ENCODE results near the gene KLHL29.
"Not testable (repeated sequence)": the region's sequence is repeated elsewhere in the genome, so short reads cannot be mapped to it uniquely, and the experiment has no call there.

KLHL29 gene

DNA sequence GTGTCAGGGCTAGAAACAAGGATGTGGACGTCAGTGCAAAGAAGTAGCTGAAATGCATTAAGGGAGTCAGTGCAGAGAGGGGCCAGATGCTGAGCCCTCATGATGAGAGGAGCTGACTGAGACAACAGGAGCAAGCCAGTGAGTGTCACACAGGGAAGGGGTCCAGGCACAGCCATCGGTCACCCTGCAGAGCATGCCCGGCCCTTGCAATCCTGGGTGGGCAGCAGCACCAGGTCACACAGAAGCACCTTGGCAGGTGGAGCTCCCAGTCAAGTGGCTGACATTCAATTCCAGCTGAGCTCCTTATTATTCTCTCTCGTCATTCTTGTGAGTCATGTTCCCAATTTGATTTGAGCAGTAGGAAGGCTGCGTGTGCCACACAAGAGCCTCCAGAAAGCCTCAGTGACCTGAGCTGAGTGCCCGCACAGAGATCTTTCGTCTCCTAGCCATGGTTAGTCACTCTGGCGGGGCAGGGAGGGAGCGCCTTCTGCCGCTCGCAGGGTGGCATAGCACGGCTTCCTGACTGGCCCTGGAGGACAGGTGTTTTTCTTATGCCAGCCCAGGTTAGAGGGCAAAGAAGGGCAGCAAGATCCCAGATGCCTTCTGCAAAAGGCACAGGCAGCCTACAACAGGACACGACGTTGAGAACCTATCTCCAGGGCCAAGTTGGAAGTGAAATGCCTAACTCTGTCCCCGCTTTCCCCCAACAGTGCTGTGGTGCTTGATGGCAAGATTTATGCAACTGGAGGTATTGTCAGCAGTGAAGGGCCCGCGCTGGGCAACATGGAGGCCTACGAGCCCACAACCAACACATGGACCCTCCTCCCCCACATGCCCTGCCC, 321.0 kb downstream of the KLHL29 start:
- no peak for DNase-seq

DNA sequence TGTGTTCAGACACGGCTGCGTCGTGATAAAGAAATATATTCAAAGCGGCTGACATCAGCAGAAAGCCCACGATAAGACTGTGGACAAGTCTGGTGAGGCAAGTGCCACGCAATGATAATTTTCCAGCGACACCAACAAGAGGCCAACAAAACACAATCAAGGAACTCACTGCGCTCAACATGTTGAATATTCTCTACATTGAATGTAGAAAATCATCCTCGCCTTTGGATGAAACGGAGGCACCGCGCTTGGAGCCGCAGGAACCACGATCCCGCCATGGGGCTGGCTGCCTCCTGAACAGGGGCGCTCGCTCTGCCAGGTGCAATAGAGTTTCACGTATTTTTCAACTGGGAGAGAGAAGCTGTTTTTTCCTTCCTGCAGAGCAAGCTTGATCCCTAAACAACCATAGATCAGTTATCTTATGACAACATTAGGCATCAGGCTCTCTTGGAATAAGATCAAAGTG, 321.7 kb downstream of the KLHL29 start:
- no peak for DNase-seq

DNA sequence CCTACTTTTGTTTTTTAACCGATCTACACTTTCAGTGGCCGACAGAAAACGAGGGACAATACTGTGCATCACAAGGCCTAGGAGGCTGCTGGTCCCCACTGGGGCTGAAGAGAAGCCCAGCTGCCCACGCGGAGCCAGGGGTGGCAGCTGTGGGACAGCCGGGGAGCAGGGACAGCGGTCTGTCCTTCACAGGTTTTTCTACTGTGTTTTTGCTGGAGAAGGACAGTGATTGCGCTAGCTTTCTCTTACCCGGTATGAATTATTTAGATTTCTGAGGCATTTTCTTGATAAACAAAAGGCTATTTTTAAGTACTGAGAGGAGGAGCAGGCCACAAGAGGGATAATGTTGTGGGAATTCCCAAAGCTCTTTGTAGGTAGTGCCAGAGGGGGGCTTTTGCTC, 322.1 kb downstream of the KLHL29 start:
- no peak for DNase-seq

DNA sequence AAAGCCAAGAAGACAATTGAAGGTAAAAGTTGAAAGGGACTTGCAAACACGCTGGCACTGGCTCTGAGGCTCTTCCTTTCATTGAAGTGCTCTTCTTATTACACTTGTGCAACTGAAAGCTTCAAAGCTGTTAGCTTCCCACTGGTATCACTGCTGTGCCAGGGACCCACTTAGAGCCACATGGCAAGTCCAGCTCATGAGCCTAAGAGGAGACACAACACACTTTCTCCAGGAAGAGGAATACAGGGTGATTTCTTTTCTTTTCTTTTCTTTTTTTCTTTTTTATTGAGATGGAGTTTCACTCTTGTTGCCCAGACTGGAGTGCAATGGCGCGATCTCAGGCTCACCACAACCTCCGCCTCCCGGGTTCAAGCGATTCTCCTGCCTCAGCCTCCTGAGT, 323.8 kb downstream of the KLHL29 start:
- DNase-seq, result no peak

DNA sequence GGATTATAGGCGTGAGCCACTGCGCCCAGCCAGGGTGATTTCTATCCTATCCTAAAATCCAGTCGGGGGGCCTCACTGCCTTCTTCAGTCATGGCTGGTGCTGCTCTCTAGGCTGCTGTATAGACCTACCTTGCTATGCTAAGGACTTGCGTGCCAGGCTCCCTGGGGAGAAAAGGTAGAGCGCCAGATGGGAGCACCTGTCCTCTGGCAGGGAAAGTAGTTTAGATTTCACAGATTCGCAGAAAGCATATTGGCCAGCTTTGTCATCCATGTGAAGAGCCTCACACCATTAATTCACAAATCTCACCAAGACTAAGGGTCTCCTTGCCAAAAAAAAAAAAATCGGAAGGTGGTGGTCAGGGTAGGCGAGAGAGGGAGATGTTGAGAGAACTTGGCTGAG, 324.3 kb downstream of the KLHL29 start:
- no peak for DNase-seq

DNA sequence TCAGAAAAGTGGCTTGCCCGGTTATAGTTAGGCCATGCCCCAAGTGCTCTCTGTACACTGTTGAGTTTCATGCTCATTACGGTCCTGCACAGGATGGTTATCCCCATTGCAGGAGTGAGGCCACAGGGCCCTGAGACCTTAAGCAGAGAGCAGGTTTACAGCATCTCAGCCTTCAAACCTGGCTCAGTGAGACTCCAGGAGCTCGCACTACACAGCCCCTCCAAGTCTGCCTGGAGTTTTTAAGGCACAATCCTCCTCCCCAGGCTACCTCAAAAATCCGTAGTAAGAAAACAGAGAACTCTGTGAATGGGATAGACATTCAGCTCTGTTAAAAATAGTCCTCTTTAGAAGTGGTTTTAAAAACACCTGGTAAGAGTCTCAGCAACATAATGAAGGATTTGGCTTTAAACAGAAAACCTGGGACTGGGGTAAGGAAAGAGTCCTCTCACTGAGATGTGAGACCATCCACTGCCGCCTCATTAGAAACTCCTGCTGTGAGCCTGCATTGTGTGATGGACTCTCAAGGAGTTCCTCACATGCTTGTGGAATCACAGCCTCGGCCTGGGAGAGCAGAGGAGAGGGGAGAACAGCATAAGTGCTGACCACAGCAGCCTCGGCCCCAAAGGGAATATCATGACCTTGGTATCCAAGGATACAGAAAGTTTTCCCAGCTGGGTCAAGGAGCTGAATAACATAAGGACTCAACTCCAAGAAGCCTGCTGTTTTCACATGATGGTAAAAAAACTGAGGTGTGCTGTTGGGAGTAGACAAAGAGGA, 327.2 kb downstream of the KLHL29 start:
- DNase-seq, result no peak

DNA sequence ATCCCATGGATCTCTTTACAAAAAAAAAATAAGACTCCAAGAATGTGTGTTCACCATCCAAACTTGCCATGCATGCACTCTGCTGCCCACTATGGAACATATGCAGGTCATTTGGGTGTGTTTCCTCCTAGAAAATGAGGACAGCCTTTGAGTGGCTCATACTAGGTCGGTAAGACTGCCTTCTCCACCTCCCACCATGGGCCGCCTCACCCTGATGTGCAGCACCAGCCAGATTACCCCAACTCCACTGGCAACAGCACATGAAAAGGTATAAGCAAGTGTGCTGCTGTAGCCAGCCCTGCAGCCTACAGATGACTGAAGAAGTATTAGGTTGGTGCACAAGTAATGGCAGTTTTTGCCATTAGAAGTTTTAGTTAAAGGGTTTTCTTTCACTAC, 327.8 kb downstream of the KLHL29 start:
- no peak for DNase-seq

DNA sequence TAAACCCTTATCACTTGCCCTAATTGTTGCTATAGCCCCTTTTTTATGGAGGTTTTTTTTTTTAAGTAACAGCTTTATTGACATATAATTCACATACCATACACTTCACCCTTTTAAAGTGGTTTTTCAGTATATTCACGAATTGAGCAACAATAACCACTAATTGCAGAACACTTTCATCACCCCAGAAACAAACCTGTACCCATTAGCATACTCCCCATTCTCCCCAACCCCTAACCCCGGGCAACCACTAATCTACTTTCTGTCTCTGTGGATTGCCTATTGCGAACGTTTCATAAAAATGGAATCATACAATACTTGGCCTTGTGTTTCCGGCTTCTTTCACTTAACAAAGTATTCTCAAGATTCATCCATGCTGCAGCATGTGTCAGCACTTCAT, 328.4 kb downstream of the KLHL29 start:
- no peak for DNase-seq

DNA sequence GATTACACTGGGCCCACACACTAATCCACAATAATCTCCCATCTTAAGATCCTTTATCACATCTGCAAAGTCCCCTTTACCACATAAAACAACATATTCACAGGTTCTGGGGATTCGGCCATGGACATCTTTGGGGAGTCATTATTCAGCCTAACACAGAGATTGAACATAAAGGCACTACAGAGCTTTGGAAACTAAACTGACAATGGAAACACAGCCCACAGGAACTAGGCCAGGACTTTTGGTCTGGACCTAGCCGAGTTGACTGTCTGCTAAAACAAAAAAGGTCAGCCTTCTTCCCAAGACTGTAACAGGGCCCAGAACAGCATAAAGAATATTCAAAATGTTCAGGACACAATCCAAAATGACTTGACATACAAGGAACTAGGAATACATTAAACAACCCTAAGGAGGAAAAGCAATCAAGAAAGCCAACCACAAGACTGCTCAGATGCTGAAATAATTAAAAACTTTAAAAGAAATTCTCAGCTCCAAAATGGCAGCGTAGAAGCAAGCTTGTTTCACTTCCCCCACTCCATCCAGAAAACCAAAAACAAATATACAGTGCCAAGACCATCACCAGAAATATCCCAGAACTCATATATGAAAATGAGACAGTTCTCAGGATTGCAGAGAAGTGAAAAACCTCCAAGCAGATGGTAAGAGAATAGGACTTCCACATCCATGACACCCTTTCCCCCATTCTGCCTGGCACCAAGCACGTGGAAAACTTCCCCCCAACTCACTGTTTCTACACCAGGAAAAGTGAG, 334.1 kb downstream of the KLHL29 start:
- no peak for DNase-seq

DNA sequence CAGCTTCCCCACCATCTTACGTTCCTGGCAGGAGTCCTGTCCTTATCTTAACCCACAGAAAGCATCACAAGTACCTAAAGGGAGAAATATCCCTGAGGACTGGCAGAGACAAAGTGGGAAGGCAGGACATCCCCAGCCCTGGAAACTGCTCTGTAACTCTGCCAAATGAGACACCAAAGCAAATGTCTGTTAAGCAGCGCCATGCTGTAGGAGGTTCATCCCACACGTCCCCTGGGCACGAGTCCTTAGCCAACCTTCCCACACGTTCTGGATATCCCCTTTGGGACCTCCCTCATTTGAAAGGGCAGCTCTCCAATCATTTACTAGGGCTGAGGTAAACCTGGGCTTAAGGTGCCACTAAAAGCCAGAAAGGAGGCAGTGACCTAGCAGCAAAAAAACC, 334.7 kb downstream of the KLHL29 start:
- no peak for DNase-seq

DNA sequence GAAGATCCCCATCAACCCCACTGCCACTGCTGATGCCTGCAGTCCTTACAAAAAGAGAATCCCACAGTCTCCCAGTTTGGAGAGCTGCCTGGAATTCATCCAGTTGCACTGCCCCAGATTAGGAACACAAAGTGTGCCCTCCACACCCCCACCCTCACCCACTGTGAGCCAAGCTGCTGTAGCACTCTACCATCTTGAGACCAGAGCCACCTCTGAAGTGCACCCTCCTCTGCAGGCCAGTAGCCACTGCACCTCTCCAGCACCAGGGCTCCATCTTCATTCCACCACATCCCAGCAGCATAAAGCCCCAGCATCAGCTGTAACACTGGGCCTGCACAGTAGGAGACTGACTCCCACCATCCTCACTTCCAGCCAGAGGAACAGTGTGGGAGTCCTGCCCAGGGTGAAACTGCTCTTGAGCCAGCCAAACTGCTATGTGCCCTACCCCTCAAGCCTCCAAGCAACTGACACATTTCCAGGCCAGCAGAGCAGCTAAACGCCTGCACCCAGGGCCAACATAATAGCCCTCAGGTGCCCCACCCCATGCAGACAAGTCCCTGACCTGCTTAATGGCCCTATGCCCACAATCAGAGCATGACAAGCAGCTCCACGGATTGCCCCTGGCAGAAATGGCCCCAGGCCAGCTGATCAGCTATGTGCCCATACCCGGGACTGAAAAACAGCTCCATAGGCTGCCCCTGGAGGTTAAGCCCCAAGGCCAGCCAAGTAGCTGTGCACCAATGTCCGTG, 335.9 kb downstream of the KLHL29 start:
- no peak for DNase-seq

DNA sequence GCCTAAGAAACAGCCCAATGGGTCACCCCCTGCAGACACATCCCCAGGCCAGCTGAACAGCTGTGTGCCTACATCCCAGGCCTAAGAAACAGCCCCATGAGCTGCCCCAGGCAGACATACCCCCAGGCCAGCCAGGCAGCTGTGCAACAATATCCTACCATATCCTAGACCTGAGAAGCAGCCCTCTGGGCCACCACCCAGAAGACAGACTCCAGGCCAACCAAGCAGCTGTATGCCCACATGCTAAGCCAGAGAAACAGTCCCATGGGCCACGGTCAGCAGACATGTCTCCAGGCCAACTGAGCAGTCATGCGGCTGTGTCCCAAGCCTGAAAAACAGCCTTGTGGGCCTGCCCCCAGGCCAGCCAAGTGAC, 336.5 kb downstream of the KLHL29 start:
- no peak for DNase-seq

DNA sequence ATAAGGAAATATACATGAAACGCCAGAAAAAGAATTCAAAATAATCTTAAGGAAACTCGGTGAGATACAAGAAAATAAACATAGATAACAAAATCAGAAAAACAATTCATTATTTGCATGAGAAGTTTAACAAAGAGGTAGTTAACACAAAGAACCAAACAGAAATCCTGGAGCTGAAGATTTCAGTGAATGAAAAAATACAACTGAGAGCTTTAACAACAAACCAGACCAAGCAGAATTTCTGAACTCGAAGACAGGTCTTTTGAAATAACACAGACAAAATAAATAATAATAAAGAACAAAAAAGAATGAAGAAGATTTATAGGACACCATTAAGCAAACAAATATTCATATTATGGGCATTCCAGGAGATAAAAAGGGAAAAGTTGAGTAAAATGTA, 337.3 kb downstream of the KLHL29 start:
- no peak for DNase-seq

DNA sequence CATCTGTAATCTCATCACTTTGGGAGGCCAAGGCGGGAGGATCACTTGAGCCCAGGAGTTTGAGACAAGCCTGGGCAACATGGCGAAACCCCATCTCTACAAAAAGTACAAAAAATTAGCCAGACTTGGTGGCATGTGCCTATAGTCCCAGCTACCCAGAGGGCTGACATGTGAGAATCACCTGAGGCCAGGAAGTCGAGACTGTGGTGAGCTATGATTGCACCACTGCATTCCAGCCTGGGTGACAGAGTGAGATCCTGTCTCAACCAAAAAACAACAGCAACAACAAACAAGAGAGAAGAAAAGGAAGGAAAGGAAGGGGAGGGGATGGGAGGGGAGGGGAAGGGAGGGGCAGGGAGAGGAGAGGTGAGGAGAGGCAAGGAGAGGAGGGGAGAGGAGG, 338.1 kb downstream of the KLHL29 start:
- not testable (repeated sequence) for DNase-seq

DNA sequence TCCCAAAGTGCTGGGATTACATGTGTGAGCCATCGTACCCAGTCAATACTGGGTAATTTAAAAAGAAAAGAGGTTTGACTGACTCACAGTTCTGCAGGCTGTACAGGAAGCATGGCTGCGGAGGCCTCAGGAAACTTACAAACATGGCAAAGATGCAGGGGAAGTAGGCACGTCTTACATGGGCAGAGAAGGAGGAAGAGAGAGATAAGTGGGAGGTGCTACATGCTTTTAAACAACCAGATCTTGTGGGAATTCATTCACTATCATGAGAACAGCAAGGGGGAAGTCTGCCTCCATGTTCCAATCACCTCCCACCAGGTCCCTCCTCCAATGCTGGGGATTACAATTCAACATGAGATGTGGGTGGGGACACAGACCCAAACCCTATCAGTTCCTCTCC, 349.4 kb downstream of the KLHL29 start:
- no peak for DNase-seq

DNA sequence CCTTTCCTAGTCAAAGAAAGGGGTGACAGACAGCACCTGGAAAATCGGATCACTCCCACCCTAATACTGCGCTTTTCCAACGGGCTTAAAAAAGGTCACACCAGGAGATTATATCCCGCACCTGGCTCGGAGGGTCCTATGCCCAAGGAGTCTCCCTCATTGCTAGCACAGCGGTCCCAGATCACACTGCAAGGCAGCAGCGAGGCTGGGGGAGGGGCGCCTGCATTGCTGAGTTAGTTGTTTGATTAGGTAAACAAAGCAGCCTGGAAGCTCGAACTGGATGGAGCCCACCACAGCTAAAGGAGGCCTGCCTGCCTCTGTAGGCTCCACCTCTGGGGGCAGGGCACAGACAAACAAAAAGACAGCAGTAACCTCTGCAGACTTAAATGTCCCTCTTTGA, 351.8 kb downstream of the KLHL29 start:
- DNase-seq, result not testable (repeated sequence)

DNA sequence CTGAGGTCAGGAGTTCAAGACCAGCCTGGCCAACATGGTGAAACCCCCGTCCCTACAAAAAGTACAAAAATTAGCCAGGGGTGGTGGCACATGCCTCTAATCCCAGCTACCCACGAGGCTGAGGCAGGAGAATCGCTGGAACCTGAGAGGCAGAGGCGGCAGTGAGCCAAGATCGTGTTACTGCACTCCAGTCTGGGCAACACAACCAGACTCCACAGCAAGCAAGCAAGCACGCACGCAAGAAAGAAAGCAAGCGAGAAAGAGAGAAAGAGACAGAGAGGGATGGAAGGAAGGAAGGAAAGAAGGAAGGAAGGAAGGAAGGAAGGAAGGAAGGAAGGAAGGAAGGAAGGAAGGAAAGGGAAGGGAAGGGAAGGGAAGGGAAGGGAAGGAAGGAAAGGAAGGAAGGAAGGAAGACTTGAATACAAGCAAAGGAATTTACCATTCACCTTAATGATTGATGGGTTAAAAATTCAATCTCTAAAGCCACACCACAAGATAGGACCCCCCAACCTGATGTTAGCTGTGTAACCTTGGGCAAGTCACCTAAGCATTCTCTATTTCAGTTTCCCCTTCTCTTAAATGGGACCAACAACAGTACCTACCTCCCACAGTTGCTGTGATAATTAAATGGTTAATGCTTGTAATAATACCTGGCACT, 360.2 kb downstream of the KLHL29 start:
- DNase-seq, result no peak

DNA sequence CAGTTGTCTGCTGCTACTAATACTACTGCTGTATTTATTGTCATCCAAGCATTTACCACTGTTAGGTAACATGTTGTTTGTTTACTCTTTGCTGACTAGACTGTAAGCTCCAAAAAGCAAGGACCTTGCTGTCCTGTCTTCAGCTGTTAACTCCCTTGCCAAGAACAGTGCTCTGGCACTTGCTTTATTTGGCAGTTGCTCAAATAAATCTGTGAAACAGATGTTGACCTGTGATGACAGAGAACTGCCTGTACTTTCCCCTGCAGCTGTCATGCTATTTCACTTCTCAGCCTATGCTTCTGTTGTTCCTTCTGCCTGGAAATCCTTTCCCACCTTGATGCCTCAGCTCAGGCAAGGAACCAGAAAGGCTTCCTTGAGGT, 360.7 kb downstream of the KLHL29 start:
- DNase-seq, result no peak

DNA sequence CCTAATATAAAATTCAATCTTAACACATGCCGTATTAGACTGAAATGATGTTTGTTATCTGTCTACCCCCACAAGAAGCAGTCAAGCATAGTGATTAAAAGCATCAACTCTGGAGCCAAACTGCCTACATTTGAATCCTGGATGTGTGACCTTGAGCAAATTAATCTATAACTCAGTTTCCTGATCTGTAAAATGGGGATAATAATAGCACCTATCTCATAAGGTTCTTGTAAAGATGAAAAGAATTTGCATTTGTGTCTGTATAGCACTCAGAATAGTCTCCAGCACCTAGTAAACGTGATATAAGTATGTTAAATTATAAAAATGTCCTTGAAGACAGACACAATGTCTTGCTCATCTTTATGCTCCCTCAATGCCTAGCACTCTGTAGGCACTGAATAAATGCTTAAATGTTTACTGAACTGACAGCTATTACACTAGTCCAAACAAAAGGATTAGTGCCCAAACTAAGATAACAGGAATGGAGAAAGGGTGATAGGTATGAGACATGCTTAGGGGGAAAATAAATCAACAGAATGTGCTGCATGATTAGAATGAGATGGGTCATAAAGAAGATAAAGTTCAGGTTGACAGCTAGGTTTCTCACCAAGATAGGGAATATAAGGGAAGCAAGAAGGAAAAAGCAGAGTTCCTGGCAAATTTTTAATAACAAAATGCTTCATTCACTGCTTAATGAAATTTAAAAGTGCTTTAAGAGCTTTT, 361.3 kb downstream of the KLHL29 start:
- DNase-seq, result no peak

DNA sequence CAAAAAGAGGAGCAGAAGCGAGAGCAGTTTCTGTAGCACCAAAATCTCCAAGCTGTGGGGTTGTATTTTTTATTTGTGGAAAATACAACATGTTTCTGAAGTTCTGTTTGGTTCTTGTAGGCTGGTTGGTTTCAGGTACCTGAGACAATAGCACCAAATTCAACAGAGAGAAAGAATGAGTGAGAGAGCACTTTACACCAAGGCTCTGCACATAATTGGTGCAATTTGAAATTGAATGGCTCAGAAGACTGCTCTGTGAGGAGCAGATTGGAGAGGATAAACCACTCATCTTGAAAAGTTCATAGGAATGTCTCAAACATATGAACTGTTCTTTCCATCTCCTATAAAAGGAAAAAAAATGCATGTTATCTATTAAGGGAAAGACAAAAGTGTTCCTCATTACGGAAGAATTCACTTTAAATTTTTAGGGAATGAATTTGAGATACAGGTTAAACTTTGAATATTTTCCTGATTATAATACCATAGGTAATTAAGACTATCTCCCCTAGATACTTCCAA, 366.8 kb downstream of the KLHL29 start:
- DNase-seq, result no peak

DNA sequence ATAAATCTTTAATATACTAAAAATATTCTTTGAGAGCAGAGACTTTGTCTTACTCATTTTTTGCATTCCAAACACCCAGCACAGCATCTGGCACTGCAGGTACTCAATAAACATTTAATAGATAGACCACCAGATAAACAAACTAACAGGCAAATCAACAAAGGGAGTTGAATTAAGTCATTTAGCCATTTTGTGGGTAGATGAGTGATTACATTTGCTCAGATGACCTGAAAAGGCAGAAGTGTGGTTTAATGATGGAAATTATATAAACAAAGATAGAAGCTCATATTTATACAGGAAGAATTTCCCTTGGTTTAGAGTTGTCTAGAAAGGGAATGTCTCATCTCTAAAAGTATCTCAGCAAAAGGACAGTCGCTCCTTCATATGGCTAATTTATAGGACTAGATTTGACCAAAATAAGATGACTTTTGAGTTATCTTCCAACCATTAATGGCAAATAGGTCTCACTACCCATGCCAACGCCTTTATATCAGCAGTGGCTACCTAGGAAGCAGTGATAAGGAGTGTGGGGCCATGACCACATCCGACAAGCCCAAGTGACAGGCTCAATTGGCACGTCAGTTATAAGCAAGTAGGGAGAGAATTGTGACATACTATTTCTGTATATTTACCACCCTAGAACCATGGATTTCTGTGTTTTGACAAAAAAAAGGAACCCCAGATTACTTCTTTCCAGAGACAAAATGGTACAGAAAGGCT, 368.5 kb downstream of the KLHL29 start:
- no peak for DNase-seq
